ENCODE measurements around the gene THSD7B. TPM values are rescaled to one million over a fixed set of nuclear protein-coding genes. Genes with fewer than 3 reads are reported as not detected.

The THSD7B gene
- total RNA-seq, 1 donor from 2014 or later: 1.2 TPM

- H3K4me2 ChIP-seq: no peak overlapping the region
- no peaks in the 10 kb centered on the region for H3K36me3 ChIP-seq
- TF ChIP-seq CTCF (IDR thresholded peaks at IDR 0.05) (no peak), EZH2phosphoT487 (IDR thresholded peaks at IDR 0.05) (no peak), EZH2 (IDR thresholded peaks at IDR 0.05) (no peak)
- Mint-ChIP-seq H3K4me3 (no peak overlapping the region), H3K4me1 (peaks cover 7% of the 10 kb centered on the region), H3K27ac (no peak overlapping the region), H3K36me3 (no peaks in the 10 kb centered on the region), H3K9me3 (no peaks in the 10 kb centered on the region), H3K27me3 (ENCODE audit: insufficient read depth, low read depth) (peaks cover 3% of the 10 kb centered on the region)
- H3F3A ChIP-seq (ENCODE audit: low read depth): no peaks in the 10 kb centered on the region
- H3K9ac ChIP-seq: no peak overlapping the region
- H3K9me3 ChIP-seq (ENCODE audit: low read depth): no peaks in the 10 kb centered on the region
- no peak overlapping the region for H2AFZ ChIP-seq (replicated peaks)
- peaks cover 9% of the 10 kb centered on the region for H3K4me1 ChIP-seq
- no peaks in the 10 kb centered on the region for H3K27me3 ChIP-seq
- H3K4me3 ChIP-seq: no peak overlapping the region
- H3K27ac ChIP-seq: no peak overlapping the region
- no peaks in the 10 kb centered on the region for H4K20me1 ChIP-seq (ENCODE audit: low read depth)
- DNase-seq (ENCODE audit: low spot score): no peak
- no peaks in the 10 kb centered on the region for H3K79me2 ChIP-seq (ENCODE audit: low read depth)
These were observed 526.7 kb downstream of the THSD7B start for GRCh38 chr2:137291836-137292570.

- no peaks in the 10 kb centered on the region for H3K4me1 Mint-ChIP-seq
- no peak overlapping the region for H3K4me3 Mint-ChIP-seq
- no peak for DNase-seq (ENCODE audit: low spot score)
- H3K27ac ChIP-seq: no peak overlapping the region
- no peaks in the 10 kb centered on the region for H3K36me3 ChIP-seq
- peaks cover 7% of the 10 kb centered on the region for H3K9me3 Mint-ChIP-seq
- TF ChIP-seq CTCF (IDR thresholded peaks at IDR 0.05) (no peak), EZH2 (IDR thresholded peaks at IDR 0.05) (no peak), EZH2phosphoT487 (IDR thresholded peaks at IDR 0.05) (no peak)
- no peak overlapping the region for H3K4me2 ChIP-seq
- no peaks in the 10 kb centered on the region for H3K27me3 Mint-ChIP-seq (ENCODE audit: insufficient read depth, low read depth)
- no peak overlapping the region for H2AFZ ChIP-seq (replicated peaks)
- no peaks in the 10 kb centered on the region for H3K27me3 ChIP-seq
- H3K4me3 ChIP-seq: no peak overlapping the region
- H3K9me3 ChIP-seq (ENCODE audit: low read depth): no peaks in the 10 kb centered on the region
- no peaks in the 10 kb centered on the region for H3K36me3 Mint-ChIP-seq
- no peaks in the 10 kb centered on the region for H3F3A ChIP-seq (ENCODE audit: low read depth)
- H3K4me1 ChIP-seq: no peaks in the 10 kb centered on the region
- no peaks in the 10 kb centered on the region for H3K79me2 ChIP-seq (ENCODE audit: low read depth)
- H3K27ac Mint-ChIP-seq: no peak overlapping the region
- H4K20me1 ChIP-seq (ENCODE audit: low read depth): no peaks in the 10 kb centered on the region
- H3K9ac ChIP-seq: no peak overlapping the region
These were observed 533.0 kb downstream of the THSD7B start for GRCh38 chr2:137298377-137298776.

GRCh38 chr2:137300987-137301386, 535.6 kb downstream of the THSD7B start:
- Histone ChIP-seq H3K4me1 (no peaks in the 10 kb centered on the region), H3K27me3 (no peaks in the 10 kb centered on the region)
- H3K9me3 Mint-ChIP-seq: peaks cover 7% of the 10 kb centered on the region

More at GRCh38 chr2:137300987-137301386, 535.6 kb downstream of the THSD7B start:
- H3K27ac Mint-ChIP-seq: no peak overlapping the region
- no peaks in the 10 kb centered on the region for H3K27me3 Mint-ChIP-seq (ENCODE audit: insufficient read depth, low read depth)
- H3K9me3 ChIP-seq (ENCODE audit: low read depth): no peaks in the 10 kb centered on the region
- H3K9ac ChIP-seq: no peak overlapping the region
- H3K27ac ChIP-seq: no peak overlapping the region
- H3K36me3 ChIP-seq: no peaks in the 10 kb centered on the region
- no peaks in the 10 kb centered on the region for H3F3A ChIP-seq (ENCODE audit: low read depth)
- H3K4me1 Mint-ChIP-seq: no peaks in the 10 kb centered on the region
- no peak for TF ChIP-seq CTCF (IDR thresholded peaks at IDR 0.05)
- no peak for TF ChIP-seq EZH2 (IDR thresholded peaks at IDR 0.05)
- no peak for TF ChIP-seq EZH2phosphoT487 (IDR thresholded peaks at IDR 0.05)
- DNase-seq (ENCODE audit: low spot score): no peak
- H3K4me2 ChIP-seq: no peak overlapping the region
- no peaks in the 10 kb centered on the region for H4K20me1 ChIP-seq (ENCODE audit: low read depth)
- no peaks in the 10 kb centered on the region for H3K79me2 ChIP-seq (ENCODE audit: low read depth)
- H3K36me3 Mint-ChIP-seq: no peaks in the 10 kb centered on the region
- H3K4me3 Mint-ChIP-seq: no peak overlapping the region
- H2AFZ ChIP-seq (replicated peaks): no peak overlapping the region
- H3K4me3 ChIP-seq: no peak overlapping the region

All from neural progenitor cell (in vitro differentiated cells).